ELR (cell line): ENCODE data around the gene MRC2.

ENCODE experiments used
- DNase-seq: peaks from one replicate; pipeline ENCODE4 v3.0.0-alpha.2; 2015; ENCODE audit warnings: low read depth

Gene MRC2

DNA sequence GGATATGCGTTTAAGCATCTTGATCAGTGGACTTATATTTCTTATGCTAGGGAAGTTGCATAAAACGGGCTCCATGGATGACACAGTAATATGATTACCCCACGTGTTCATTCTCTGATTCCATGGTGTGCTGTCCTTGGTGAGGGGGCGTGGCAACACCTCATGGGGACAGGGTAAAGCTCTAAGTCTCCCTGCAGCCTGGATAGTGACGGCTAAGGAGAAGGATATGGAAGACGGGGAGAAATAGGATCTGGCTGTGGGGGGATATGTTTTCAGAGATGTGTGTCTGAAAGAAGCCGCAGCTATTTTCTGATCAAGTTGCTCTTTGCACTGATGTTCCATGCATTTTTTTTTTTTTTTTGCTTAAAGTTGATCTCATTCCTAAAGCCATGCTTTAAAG lies 96.4 kb downstream of the MRC2 start:
- peak; percentile 47 for DNase-seq

DNA sequence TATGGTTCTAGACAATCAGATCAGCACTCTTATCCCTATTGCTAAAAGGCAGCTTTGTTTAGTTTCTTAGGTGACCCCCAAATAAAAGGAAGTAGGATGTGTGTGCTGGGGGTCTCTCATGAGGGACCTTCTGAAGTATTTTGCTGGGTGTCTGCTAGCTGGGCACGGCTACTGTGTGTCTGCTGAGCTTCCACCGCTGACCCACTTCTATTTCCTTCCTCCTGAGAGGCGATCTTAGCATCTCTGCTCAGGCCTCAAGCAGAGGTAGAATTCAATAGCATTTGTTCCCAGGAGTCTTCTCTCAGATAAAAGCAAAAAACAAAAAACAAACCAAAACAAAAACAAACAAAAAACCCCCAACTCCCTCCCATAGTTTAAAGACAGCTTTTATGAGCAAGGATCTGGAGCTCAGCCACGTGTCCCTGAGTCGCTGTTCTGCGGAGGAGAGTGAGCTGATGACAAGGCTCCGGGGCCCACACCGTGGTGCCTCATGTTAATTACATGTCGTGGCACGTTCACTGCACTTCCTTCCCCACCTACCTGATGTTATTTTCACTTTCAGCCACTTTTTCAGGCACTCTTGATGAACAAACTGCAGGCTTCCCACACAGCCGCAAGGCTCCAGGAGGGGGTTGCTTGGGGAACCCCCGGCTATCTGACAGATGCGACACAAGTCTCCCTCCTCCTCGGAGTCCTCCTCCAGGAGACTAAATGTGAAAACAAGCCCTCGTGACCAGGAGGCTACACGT lies 97.1 kb downstream of the MRC2 start:
- peak; percentile 59 for DNase-seq

DNA sequence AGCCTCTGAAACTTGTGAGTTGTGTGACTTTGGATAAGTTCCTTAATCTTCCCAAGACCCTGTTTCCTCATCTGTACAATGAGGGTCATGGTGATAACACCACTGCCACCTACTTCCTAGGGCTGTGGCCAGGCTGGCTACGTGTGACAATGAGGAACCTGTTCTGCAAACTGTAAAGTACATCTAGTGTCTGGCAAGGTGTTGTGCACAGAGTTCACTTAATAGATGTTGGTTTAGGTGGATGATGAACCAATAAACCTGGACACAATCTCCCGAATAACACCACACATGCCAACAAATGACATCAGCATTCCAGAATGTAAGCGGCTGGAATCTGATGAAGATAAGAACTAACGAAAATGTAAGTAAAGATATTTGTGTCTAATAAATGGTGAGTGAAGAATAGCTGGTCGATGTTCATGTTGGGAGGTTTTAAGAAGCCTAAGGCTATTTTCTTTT lies 98.3 kb downstream of the MRC2 start:
- peak; percentile 58 for DNase-seq

DNA sequence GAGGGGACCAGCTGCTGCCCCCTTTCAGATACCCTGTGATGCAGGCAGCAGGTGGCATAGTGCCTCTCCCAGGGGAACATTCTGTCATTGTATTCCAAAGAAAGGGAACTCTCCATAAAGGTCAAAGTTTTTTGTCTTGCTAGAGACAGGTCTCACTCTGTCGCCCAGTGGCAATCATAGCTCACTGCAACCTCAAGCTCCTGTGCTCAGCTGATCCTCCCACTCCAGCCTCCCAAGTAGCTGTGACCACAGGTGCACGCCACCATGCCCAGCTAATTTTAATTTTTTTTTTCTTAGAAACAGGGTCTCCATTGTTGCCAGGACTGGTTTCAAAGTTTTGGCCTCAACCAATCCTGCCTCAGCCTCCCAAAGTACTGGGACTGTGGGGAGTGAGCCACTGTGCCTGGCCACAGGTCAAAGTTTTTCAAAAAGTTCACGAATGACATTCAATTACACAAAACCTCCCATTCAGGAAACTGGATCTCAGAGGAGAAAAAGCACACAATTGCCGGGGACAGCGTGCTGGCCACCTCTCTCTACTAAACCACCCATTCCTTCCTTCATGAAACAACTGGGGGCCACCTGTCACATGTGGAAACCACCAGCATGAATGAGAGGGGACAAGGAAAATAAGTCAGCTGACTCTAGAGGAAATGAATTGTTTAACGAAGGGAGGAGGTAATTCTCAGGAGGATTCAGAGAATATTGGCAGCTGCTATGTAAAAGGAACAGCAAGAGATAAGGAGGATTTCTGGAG lies 100.6 kb downstream of the MRC2 start:
- DNase-seq, result no peak

DNA sequence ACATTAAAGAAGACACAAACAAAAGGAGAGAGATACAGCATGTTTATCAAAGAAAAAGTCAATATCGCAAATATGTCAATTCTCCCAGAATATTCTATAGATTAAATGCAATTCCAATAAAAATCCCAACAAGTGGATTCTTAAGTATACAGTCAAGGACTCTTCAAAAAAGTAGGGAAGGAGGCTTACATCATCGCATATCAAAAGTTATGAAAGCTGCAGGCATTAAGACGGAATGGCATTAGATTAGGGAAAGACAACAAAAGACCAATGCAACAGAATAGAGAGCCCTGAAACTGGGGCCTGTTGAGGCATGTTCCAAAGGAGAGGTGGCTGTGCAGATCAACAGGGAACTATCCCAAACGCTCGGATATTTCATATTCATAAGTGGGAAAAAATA lies 104.7 kb downstream of the MRC2 start:
- no peak for DNase-seq

DNA sequence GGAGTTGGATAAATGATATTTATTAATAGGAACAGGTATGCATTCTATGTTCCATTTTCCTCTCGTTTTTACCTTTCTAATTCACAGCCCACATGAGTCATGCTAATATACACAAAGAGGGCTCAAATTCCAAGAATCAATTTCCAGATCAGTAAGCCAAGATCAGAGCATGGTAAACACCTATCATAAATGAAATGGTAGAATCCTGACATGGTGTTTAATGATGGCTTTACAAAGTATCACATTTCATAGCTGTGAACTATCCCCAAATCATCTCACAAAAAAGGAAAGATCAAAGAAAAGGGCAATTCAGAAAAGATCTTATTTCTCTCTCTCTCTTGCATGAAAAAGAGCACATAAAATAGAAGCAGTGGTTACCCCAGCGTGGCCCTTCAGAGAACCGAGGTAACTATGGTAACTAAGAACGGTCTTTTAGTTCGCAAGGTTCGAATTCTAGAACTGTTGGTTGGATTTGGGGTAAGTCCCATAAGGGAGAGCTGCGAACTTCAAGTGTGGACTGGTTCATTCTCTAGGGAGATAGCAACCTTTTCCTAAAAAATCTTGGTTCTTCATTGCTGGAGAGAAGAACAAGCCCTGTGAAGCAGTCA lies 107.7 kb downstream of the MRC2 start:
- DNase-seq, result no peak

DNA sequence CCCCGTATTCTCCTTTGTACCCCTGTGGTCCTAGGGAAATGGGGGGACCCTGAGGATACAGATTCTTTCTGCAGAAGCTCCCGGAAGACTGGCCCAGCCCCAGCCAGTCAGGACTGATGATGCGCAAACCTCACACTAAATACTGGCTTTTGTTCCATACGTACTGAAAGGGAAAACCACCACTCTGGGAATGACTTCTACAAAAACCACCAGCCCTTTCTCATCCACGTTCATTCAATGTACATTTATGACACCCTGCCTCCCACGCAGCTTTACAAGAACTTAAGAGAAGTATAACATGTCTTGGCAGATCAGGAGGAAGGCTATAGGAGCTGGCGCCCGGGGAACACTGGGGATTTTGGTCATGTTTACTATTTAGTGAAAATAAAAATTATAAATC lies 110.0 kb downstream of the MRC2 start:
- no peak for DNase-seq

DNA sequence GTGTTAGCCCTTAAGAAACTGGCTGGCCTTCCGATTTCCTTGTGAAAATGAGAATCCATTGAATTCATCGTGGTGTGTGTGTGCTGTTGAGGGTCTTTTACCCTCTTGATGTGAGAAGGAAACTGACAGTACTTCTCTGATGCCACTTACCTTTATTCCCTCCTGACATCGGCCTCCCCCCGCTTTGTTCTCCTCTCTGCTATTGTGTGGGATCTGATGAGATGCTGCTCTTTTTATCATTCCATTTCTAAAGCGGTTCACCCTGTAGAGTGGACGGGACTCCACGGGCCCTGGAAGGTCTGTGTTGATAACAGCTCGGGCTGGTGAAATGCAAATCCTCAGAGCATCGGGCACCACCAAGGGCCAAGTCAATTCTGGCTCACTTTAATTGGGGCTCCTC lies 110.8 kb downstream of the MRC2 start:
- DNase-seq, result no peak

DNA sequence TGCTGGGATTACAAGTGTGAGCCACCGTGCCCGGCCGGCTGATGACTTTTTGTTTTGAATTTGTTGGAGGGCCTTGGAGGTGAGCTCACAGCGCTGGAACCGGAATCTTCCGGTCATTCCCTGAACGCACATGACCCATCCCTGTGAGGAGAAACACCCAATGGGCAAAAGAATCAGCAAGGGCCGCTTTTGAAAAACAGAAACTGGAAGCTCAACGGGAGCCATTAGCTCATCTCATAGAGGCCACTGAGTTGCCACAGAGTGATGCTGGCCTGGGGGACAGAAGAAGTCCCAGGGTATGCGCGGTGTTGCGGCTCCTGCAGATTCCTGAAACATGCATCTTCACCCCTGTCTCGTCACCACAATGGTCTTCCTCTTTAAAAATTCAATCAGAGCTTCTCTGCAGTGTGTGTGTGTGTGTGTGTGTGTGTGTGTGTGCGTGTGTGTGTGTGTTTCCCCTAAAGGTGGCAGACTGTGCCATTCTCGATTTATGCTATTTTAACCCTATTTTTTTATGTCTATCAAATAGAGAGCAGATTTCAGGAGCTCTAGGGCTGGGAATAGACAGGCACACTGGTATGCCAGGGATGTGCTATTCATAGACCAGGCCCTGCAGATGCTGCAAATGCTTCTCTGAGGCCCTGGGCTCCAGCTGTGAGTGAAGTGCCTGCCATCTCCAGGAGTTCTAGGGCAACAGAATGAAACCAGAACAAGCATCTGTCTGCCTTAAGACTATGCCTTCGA lies 112.3 kb downstream of the MRC2 start:
- no peak for DNase-seq

DNA sequence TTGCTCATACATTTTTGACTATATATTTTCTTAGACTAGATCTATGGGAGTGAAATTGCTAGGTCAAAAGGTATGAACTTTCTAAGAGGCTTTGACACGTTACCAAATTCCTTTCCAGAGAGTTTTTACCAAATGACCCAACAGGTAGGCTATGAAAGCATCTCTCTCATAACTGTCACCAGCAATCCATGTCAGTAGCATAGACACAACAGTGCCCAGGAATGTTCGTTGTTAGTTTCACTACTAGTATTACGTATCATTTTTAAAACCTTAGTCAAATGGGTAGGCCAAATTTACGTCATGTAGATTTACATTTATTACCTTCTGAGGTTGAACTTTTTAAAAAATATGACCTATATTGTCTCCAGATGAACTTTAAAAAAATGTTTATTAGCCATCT lies 113.8 kb downstream of the MRC2 start:
- DNase-seq, result no peak
